Rectal smooth muscle tissue (tissue), 1 donor: Measurements from ENCODE around the gene SBNO1.
"Not testable (repeated sequence)": the region's sequence is repeated elsewhere in the genome, so short reads cannot be mapped to it uniquely, and the experiment has no call there.

ENCODE experiments used
- H3K27ac ChIP-seq: one replicate; pipeline ENCODE4 v1.7.0; 2013; ENCODE audit warnings: low read depth, low read length, inconsistent platforms
- H3K27me3 ChIP-seq: one replicate; pipeline ENCODE4 v1.7.0; 2013; ENCODE audit warnings: low read length; ENCODE audit not compliant: control insufficient read depth, insufficient read depth
- H3K36me3 ChIP-seq: one replicate; pipeline ENCODE4 v1.7.0; 2013; ENCODE audit warnings: low read length; ENCODE audit not compliant: control insufficient read depth, insufficient read depth
- H3K4me1 ChIP-seq: one replicate; pipeline ENCODE4 v1.7.0; 2013; ENCODE audit warnings: low read length; ENCODE audit not compliant: control insufficient read depth, insufficient read depth
- H3K4me3 ChIP-seq: one replicate; pipeline ENCODE4 v1.7.0; 2013; ENCODE audit warnings: low read length
- H3K9ac ChIP-seq: one replicate; pipeline ENCODE4 v1.7.0; 2013; ENCODE audit warnings: low read length

The SBNO1 gene

GRCh38 chr12:123261196-123261595, 103.5 kb downstream of the SBNO1 start:
- Histone ChIP-seq H3K27ac (no peak overlapping the region), H3K27me3 (no peaks in the 10 kb centered on the region), H3K36me3 (peaks cover 10% of the 10 kb centered on the region), H3K9ac (no peak overlapping the region), H3K4me1 (no peaks in the 10 kb centered on the region), H3K4me3 (no peak overlapping the region)

- no peaks in the 10 kb centered on the region for H3K27me3 ChIP-seq
- peaks cover 16% of the 10 kb centered on the region for H3K36me3 ChIP-seq
- H3K4me1 ChIP-seq = no peaks in the 10 kb centered on the region
- no peak overlapping the region for H3K4me3 ChIP-seq
- H3K27ac ChIP-seq = no peak overlapping the region
- no peak overlapping the region for H3K9ac ChIP-seq
Observed at GRCh38 chr12:123260081-123260480, 104.6 kb downstream of the SBNO1 start.

- no peak overlapping the region for H3K4me3 ChIP-seq
- no peak overlapping the region for H3K9ac ChIP-seq
- H3K27ac ChIP-seq = no peak overlapping the region
- peaks cover 26% of the 10 kb centered on the region for H3K36me3 ChIP-seq
- H3K27me3 ChIP-seq = no peaks in the 10 kb centered on the region
- H3K4me1 ChIP-seq = peaks cover 4% of the 10 kb centered on the region
Observed at GRCh38 chr12:123258593-123258992, 106.1 kb downstream of the SBNO1 start.

GRCh38 chr12:123254853-123255446, 109.7 kb downstream of the SBNO1 start:
- peaks cover 23% of the 10 kb centered on the region for H3K36me3 ChIP-seq
- H3K27ac ChIP-seq = no peak overlapping the region

GRCh38 chr12:123253641-123254459, 110.8 kb downstream of the SBNO1 start:
- Histone ChIP-seq H3K27me3 (no peaks in the 10 kb centered on the region), H3K9ac (no peak overlapping the region), H3K27ac (no peak overlapping the region), H3K4me1 (peaks cover 4% of the 10 kb centered on the region), H3K4me3 (no peak overlapping the region), H3K36me3 (peaks cover 23% of the 10 kb centered on the region)

More at GRCh38 chr12:123254853-123255446, 109.7 kb downstream of the SBNO1 start:
- Histone ChIP-seq H3K4me3 (no peak overlapping the region), H3K9ac (no peak overlapping the region), H3K27me3 (no peaks in the 10 kb centered on the region), H3K4me1 (peaks cover 4% of the 10 kb centered on the region)

GRCh38 chr12:123252365-123252764, 112.3 kb downstream of the SBNO1 start:
- not testable (repeated sequence) for H3K27me3 ChIP-seq, H3K4me3 ChIP-seq, H3K27ac ChIP-seq, H3K9ac ChIP-seq, H3K4me1 ChIP-seq
- peaks cover 23% of the 10 kb centered on the region for H3K36me3 ChIP-seq

- Histone ChIP-seq H3K27me3 (no peaks in the 10 kb centered on the region), H3K9ac (no peak overlapping the region), H3K36me3 (peaks cover 23% of the 10 kb centered on the region), H3K27ac (no peak overlapping the region), H3K4me1 (peaks cover 4% of the 10 kb centered on the region), H3K4me3 (no peak overlapping the region)
Observed at GRCh38 chr12:123251403-123252076, 113.1 kb downstream of the SBNO1 start.

GRCh38 chr12:123250471-123251383, 113.9 kb downstream of the SBNO1 start:
- H3K27ac ChIP-seq = no peak overlapping the region
- peaks cover 16% of the 10 kb centered on the region for H3K36me3 ChIP-seq
- no peak overlapping the region for H3K4me3 ChIP-seq
- no peaks in the 10 kb centered on the region for H3K27me3 ChIP-seq
- H3K4me1 ChIP-seq = peaks cover 4% of the 10 kb centered on the region
- H3K9ac ChIP-seq = no peak overlapping the region

GRCh38 chr12:123248996-123249741, 115.5 kb downstream of the SBNO1 start:
- not testable (repeated sequence) for H3K36me3 ChIP-seq, H3K27ac ChIP-seq, H3K4me1 ChIP-seq, H3K4me3 ChIP-seq, H3K9ac ChIP-seq, H3K27me3 ChIP-seq

- H3K36me3 ChIP-seq, H3K27ac ChIP-seq: not testable (repeated sequence)
Observed at GRCh38 chr12:123248129-123248528, 116.5 kb downstream of the SBNO1 start.

GRCh38 chr12:123245678-123246077, 119.0 kb downstream of the SBNO1 start:
- no peaks in the 10 kb centered on the region for H3K27me3 ChIP-seq
- H3K9ac ChIP-seq = no peak overlapping the region
- H3K36me3 ChIP-seq = peaks cover 2% of the 10 kb centered on the region
- no peak overlapping the region for H3K4me3 ChIP-seq
- H3K4me1 ChIP-seq = peaks cover 7% of the 10 kb centered on the region
- no peak overlapping the region for H3K27ac ChIP-seq

More at GRCh38 chr12:123248129-123248528, 116.5 kb downstream of the SBNO1 start:
- not testable (repeated sequence) for H3K27me3 ChIP-seq, H3K4me1 ChIP-seq, H3K9ac ChIP-seq, H3K4me3 ChIP-seq
